Measurements from ENCODE around the gene ZNF3. TPM values are rescaled to one million over a fixed set of nuclear protein-coding genes. Genes with fewer than 3 reads are reported as not detected.

Gene ZNF3
- total and polyA plus RNA-seq, 9 of the 15 experiments (the other 6 are each of a cell fraction or from before 2014, with no cell fraction given): 30.0 to 64.9 (median 51.5) TPM

GRCh38 chr7:100119072-100119969 is 37.8 kb upstream of the ZNF3 start, which contains the start of the genes CNPY4 and TAF6 (continued):
- TF ChIP-seq ARID3A (IDR thresholded peaks at IDR 0.05; ENCODE audit: borderline replicate concordance, low read depth, low read length) (no peak), ZKSCAN1 (IDR thresholded peaks at IDR 0.05; ENCODE audit: low read depth, low read length) (no peak), BRCA1 (IDR thresholded peaks at IDR 0.05) (no peak), BRCA1 (CRISPR knock-in tag; IDR thresholded peaks at IDR 0.05) (no peak), FOXJ3 (CRISPR knock-in tag; IDR thresholded peaks at IDR 0.05) (no peak), FIP1L1 (IDR thresholded peaks at IDR 0.05; ENCODE audit: low read depth, low read length, poor library complexity, severe bottlenecking) (no peak), NEUROD1 (IDR thresholded peaks at IDR 0.05; ENCODE audit: borderline replicate concordance, low read depth, low read length, partially characterized antibody) (peak; percentile 73), MAFK (IDR thresholded peaks at IDR 0.05; ENCODE audit: low read length) (peak; percentile 24; the same call in 1 of the 2 replicates), POLR2A (conservative IDR thresholded peaks at IDR 0.05) (peak; percentile 93), ZNF23 (CRISPR knock-in tag; IDR thresholded peaks at IDR 0.05) (0 out of 2 replicates have a peak, but pooled peaks have one; percentile 65), FOXA3 (CRISPR knock-in tag; conservative IDR thresholded peaks at IDR 0.05 in 1 of 2, IDR thresholded peaks at IDR 0.05 in 1 of 2) (0 out of 4 replicates have a peak, but pooled peaks of 1 of the 2 experiments have one; percentile 35), PHF21A (IDR thresholded peaks at IDR 0.05; ENCODE audit: borderline replicate concordance, low read depth) (peak; percentile 99), PBX2 (CRISPR knock-in tag; IDR thresholded peaks at IDR 0.05; ENCODE audit: low read depth) (no peak), PBX2 (tag; conservative IDR thresholded peaks at IDR 0.05; ENCODE audit: low read depth) (no peak), SP1 (CRISPR knock-in tag; IDR thresholded peaks at IDR 0.05) (peak; percentile 97), CSDE1 (IDR thresholded peaks at IDR 0.05) (peak in 1 of 2 experiments; percentile 95; a peak in 2 of 4 replicates), MTA1 (IDR thresholded peaks at IDR 0.05; ENCODE audit: borderline replicate concordance) (no peak), PATZ1 (CRISPR knock-in tag; IDR thresholded peaks at IDR 0.05; ENCODE audit: borderline replicate concordance) (0 out of 2 replicates have a peak, but pooled peaks have one; percentile 46), SRF (CRISPR knock-in tag; IDR thresholded peaks at IDR 0.05) (peak; percentile 58 to 75; a peak in 1 of 4 replicates), ADNP (tag; IDR thresholded peaks at IDR 0.05) (no peak), RB1 (IDR thresholded peaks at IDR 0.05; ENCODE audit: low read depth) (peak; percentile 96)
